Upper lobe of left lung (tissue), 4 donors: Measurements from ENCODE around the gene AMOTL2.

Experiments
- POLR2AphosphoS5 ChIP-seq, 2 donors: sonication (generic); formaldehyde crosslinking; IDR thresholded peaks; one replicate each; pipeline ENCODE4 v1.5.1; 2017; ENCODE audit warnings: antibody characterized with exemption in 2 of 2
- TF ChIP-seq, protein P1 (sequence below), 6 experiments: fragments of 450-650 bp in 4 of 6; fragments of 200-600 bp in 2 of 6; sonication (generic) in 2 of 6; IDR thresholded peaks; one replicate each; pipeline ENCODE4 v1.5.1; 2016 to 2019; ENCODE audit warnings: antibody characterized with exemption in 6 of 6

DNA sequence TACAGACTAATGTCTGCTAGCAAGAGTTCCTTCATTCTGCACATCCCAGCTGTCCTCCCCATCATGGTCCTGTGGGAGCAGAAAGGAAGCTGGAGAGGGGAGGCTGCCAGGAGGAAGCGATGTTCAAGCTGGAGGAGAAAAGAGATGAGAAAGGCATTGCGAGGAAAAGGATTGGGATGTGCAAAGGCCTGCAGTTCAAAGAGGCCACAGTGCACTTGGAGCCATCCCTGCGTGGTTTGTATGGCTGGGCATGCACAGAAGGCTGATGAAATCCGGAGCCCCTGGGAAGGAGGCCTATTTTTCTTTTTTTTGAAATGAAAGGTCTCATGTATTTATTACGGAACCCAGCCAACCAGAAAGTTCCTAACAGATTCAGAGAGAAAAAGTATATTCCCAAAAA lies 22.8 kb downstream of the AMOTL2 start:
- no peak for TF ChIP-seq POLR2AphosphoS5 (IDR thresholded peaks at IDR 0.05)
- TF ChIP-seq, protein P1, sequence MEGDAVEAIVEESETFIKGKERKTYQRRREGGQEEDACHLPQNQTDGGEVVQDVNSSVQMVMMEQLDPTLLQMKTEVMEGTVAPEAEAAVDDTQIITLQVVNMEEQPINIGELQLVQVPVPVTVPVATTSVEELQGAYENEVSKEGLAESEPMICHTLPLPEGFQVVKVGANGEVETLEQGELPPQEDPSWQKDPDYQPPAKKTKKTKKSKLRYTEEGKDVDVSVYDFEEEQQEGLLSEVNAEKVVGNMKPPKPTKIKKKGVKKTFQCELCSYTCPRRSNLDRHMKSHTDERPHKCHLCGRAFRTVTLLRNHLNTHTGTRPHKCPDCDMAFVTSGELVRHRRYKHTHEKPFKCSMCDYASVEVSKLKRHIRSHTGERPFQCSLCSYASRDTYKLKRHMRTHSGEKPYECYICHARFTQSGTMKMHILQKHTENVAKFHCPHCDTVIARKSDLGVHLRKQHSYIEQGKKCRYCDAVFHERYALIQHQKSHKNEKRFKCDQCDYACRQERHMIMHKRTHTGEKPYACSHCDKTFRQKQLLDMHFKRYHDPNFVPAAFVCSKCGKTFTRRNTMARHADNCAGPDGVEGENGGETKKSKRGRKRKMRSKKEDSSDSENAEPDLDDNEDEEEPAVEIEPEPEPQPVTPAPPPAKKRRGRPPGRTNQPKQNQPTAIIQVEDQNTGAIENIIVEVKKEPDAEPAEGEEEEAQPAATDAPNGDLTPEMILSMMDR (IDR thresholded peaks at IDR 0.05): no peak
